ENCODE data around the gene GLIS1.
"Not testable (repeated sequence)": the region's sequence is repeated elsewhere in the genome, so short reads cannot be mapped to it uniquely, and the experiment has no call there.

GLIS1 gene

DNA sequence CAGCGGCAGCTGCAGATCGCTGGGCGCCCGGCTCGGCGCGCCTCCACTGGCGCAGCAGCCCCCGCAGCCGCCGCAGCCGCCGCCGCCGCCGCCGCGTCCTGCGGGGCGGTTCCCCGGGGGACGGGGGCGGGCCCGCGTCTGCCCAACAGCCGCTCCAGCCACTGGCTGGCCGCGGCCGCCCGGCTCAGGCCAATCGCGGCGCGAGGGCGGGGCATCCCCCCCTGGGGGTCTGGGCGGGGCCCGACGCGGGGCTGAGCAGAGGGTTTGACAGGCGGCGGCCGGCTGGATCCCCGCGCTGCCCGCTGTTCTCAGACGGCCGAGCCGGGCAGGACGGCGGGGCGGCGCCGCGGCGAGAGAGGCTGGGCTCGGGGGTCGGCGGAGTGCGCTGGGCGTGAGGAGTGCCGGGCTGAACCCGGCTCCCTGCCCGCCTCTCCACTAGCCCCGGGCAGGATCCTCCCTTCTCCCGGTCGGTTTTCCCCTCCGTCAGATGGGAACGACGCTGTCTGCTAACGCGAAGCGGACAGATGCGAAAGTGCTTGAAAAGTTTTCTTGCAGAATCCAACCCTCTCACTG, at the start of gene GLIS1:
TSS of gene GLIS1 (minus strand) at position 56 of the 573 bp plus-strand sequence. CDS start 1,100 bp downstream, outside the sequence.
- DNase-seq, result peak; percentile 11 to 69

DNA sequence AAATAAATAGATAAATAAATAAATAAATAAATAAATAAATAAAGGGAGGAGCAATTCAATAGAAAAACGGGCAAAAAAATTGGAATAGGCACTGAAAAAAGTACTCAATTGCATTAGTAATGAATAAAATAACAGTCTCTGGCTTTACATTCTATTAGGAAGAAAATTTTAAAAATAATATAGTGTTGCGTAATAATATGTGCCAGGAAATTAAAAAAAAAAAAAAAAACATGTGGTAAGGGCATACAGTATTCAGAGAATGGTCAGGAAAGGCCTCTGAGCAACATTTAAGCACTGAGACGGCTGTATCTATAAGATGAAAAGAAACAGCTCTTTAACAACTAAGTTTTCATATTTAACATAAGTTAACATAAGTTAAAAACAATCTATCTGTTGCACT, 48.7 kb upstream of the GLIS1 start:
- no peak for DNase-seq

- no peak for DNase-seq
Measured at GRCh38 chr1:53783056-53783455, 44.1 kb upstream of the GLIS1 start.

GRCh38 chr1:53781654-53782053, 42.7 kb upstream of the GLIS1 start:
- DNase-seq, result no peak

DNA sequence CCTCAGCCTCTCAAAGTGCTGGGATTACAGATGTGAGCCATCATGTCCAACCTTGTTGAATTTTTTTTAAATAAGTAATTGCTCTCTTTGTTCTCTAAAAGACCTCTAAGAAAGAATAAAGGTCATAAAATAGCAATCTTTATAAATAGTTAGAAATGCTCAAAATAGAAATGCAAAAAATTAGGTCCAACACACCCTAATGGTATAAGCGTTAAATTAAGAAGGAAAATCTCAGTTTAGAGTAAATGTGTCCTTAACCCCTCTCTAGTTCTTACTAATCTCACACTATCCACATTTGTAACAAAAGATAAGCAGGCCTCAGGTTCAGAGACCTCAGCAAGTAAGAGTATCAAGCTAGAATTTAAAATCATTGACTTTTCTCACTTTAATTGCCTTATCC, 38.3 kb upstream of the GLIS1 start:
- no peak for DNase-seq

DNA sequence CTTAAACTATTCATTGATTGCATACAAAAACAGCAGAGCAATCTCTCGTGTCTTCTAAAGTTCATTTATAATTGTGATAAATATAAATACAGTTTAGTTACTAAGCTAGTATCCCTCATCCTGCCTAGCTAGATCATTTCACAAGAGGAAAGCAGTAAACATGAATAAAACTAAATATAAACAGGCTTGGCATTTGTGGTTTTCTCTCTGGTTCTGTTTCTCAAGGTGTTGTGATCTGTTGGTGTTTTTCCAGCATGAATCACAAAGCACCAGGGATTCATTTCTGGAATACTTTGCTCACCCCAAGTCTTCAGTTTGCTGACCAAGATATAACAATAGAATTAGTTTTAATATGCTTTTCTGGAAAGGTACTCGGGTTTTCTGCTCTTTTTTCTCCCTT, 32.7 kb upstream of the GLIS1 start:
- DNase-seq, result no peak

DNA sequence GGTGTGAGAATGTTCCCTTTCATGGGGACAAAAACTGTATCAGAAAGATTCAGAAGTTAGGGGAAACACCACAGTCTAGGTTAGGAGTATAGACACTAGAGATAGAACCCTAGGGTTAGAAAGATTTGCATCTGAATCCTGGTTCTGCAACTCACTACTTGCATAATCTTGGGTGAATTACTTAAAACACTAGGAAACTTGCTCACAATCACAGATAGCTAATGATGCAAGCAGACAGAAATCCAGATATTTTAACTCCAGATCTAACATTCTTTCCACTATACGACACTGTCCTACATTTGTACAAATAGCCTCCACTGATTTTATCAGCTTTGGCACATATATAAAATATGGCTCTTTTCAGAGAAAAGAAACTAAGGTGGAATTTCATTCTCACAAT, 30.8 kb upstream of the GLIS1 start:
- DNase-seq, result no peak

DNA sequence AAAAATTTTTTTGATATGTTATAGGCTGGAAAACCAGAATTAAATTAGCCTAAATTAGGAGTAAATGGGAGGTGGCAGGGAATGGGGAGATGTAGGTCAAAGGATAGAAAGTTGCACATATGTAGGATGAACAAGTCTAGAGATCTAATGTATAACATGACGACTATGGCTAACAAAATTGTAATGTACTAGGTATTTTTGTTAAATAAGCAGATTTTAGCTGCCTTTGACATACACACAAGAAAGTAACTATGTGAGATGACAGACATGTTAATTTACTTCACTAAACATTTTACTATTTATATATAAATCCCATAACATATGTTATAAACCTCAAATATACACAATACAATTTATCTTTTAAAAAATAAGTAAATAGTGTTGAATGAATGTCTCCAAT, 30.2 kb upstream of the GLIS1 start:
- no peak for DNase-seq

DNA sequence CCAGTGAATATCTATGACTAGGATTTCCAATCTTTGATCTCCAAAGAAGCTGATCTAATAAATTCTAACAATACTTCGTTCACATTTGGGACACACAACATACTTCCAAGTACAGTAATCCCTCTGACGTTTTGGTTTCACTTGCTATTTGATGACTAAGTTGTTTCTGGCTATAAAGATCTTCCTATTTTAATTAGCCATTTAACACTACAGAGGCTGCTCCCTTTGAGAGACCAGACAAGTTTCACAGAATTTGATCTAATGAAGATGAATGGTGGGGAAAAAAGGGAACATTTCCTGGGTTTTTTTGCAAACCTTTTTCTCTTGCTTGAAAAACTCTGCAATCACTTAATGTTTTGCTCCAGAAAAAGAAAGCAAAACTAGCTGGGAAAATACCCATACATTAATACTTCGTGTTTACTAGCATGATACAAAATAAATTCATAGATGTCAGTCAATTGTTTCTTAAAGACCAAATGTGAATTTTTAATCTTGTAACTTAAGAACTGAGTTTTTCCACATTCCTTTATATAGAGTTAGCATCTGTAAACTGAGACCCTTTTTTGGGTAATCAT, 28.0 kb upstream of the GLIS1 start:
- no peak for DNase-seq

GRCh38 chr1:53766194-53766742, 27.3 kb upstream of the GLIS1 start:
- no peak for DNase-seq

DNA sequence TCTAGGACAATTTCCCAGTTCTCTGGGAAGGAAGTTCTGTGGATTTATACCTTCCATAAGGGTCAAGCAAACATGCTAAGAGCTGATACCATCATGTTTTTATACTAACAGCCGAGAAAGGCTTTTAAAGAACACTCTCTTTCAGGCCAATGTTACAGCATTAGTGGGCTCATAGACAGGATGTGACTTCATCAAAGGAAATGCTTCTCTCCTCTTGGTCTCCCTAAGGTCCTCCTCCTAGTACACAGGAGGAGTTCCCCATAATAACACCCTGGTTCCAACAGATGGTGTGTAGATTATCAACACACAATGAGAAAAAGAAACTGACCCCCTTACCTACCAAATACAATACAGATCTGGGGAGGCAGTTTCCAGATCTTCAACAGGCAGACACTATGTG, 26.7 kb upstream of the GLIS1 start:
- no peak for DNase-seq

DNA sequence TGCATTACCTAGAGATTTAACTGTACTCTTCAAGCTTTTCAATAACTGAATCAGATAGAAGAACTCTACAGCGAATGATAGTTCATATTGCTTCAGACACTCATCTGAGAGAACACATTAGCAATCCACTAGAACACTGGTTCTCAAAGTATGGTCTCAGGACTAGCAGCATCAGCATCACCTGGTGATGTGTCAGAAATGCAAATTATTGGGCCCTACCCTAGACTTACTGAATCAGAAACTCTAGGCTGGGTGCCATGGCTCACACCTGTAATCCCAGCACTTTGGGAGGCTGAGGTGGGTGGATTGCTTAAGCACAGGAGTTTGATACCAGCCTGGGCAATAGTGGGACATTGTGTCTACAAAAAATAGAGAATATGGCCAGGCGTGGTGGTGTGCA, 24.9 kb upstream of the GLIS1 start:
- no peak for DNase-seq

DNA sequence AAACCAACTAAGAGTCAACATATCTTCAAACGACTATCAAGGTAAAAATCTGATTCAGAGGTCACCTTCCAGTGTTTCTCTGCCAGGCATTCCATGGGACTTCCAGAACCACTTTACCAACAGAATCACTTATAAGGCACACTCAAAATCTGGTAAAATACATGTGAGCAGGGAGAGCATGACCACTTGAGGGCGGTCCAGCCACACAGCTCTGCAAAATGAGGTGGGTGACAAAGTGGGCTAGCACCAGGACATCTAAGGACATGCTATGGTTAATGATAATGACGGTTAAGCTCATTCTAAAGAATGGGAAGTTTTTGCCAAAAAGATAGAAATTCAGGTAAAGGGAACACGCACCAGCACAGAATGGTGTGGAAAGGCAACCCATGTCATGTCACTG, 24.5 kb upstream of the GLIS1 start:
- no peak for DNase-seq

DNA sequence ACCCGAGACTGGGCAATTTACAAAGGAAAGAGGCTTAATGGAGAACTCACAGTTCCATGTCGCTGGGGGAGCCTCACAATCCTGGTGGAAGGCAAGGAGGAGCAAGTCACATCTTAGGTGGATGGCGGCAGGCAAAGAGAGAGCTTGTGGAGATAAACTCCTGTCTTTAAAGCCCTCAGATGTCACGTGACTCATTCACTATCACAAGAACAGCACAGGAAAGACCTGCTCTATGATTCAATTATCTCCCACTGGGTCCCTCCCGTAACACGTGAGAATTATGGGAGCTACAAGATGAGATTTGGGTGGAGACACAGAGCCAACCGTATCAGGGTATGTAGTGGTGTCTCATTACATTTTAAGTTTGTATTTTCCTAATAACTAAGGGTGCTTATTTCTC, 21.5 kb upstream of the GLIS1 start:
- not testable (repeated sequence) for DNase-seq

- DNase-seq, result no peak
Measured at GRCh38 chr1:53755874-53756273, 16.9 kb upstream of the GLIS1 start.

GRCh38 chr1:53754484-53755312, 15.7 kb upstream of the GLIS1 start:
- DNase-seq, result peak; percentile 5 to 20

- DNase-seq, result no peak
Measured at GRCh38 chr1:53752281-53752680, 13.3 kb upstream of the GLIS1 start.

DNA sequence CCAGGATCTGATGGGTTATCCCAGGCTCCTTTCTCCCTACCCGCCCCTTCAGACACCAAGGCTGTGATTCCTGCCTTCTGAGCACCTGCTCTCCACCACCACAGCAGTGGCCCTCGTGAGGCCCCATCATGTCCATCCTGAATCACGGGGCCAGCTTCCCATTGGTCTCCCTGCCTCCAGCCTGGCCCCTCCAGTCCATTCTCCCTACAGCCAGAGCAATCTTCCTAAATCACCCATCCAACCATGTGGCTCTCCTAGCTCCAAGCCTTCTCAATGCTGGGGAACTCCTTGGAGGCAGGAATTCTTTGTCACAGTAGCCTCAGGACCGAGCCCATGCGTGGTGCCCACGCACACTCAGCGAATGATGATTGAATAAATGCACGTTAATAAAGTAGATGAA, 8.9 kb upstream of the GLIS1 start:
- DNase-seq, result no peak

DNA sequence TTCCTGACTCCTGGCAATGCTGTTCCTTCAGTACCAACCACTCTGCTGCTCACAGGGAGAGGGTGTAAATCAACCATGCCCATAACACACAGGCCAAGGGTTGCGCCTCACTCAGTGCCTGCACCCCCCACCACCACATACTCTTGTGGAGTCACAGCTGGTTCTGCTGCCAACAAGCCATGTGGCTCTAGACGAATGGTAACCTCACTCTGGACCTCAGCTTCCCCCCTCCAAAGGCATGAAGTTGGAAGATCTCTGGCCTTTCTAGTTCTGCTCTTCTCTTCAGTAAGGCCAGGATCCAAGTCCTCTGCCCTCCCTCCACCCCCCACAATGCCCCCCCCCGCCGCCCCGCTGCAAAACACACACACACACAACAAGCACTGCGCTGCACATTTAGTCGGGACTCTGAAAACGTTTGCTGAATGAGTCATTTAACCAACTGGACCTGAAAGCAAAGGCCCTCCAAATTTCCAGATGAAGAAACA, 1.7 kb upstream of the GLIS1 start:
- no peak for DNase-seq

GRCh38 chr1:53738205-53739108, 507 bp downstream of the GLIS1 start:
- DNase-seq, result no peak

GRCh38 chr1:53737648-53738204, 1.2 kb downstream of the GLIS1 start:
- no peak for DNase-seq

DNA sequence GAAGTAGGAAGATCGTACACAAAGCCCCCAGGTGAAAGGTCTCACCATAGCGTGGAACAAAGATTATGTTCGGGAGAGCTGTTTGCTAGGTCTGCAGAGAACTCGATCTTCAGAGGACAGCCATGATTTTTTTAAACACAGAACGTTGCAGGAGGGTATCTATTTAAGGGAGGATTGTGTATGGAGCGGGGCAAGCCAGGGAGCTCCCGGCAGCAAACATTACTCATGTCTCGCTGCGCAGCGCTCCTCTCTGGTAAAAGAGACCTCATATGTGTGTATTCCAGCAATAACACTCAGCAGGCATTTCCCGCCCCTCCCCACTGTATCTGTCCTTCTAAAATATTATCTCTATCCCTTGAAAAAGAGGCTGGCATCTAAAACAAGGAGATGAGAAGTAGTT, 2.7 kb downstream of the GLIS1 start:
- DNase-seq, result no peak

All from hippocampal formation (tissue), 2 donors.